HCEC 1CT (cell line): ENCODE measurements around the gene PLBD2.

ENCODE experiments used
- DNase-seq: peaks from one replicate; pipeline ENCODE4 v3.0.0-alpha.2; 2017

Gene PLBD2

DNA sequence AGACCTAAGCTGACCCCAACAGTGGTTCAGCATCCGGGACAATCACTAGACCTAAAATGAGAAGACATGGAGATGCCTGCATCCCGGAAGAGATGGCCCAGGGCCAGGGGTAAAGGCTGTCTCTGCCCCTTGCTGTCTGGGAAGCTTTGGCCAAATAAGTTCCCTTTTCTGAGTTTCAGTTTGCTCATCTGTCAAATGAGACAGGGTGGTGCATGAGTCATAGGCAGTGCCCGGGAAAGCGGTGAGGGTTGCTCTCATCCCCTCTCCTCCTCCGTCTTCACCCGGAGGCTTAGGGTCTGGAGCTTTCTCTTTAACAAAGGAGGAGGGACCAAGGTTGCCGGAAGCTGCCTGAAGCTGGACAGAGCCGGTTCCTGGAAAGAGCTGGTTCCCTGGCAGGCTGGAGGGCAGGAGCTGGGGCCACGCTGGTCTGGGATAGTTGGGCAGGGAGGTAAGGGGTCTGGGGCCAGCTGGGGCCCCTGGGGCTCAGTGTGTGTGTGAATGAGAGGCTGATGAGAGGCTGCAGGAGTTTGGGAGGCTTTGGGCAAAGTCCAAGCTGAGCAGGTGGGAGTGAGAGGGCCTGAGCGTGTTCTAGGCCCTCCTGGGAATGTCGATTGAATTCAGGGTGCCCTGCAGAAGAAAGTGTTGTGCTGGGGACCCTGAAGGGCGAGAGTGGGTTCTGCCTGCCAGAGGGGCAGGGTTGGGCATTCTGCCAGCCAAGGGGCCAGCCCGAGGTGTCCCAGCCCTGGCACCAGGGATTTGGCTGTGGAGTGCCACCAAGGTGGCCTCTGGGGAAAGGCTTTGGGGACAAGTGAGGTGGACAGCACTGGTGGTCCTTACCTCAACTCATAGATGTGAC lies 63.9 kb downstream of the PLBD2 start, which contains the start of gene SDSL:
Gene SDSL, plus strand, starts transcription at position 351 of the 856 bp plus-strand sequence. CDS start 5,603 bp downstream, outside the sequence.
- DNase-seq = peak; percentile 80

DNA sequence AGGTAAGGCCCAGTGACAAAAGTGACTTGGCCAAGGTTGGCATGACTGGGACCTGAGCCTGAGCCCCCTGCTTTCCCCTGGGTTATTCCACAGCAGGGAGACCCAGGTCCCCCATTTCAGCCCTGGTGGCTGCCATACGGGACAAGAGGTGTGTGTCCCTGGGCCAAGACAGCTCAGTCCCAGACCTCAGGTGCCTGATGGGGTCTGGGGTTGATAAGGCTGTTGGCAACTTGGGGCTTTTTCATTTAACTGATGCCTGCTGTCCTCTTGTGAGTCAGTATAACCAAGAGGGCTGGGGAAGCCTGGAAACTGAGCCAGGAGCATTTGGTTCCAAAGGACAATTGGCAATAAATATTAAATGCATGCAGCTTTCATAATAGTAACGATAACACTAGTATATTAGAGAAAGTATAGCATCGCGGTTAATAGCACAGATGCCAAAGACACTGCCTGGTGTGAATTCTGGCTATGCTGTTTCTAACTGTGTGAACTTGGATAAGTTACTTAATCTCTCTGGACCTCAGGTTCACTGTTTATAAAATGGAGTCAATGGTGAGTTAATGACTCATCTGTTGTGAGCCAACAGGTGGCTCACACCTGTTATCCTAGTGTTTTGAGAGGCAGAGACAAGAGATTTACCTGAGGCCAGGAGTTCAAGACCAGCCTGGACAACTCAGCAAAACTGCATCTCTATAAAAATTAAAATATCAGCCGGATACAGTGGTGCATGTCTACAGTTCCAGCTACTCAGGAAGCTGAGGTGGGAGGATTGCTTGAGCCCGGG lies 64.7 kb downstream of the PLBD2 start:
- DNase-seq = peak; percentile 30

DNA sequence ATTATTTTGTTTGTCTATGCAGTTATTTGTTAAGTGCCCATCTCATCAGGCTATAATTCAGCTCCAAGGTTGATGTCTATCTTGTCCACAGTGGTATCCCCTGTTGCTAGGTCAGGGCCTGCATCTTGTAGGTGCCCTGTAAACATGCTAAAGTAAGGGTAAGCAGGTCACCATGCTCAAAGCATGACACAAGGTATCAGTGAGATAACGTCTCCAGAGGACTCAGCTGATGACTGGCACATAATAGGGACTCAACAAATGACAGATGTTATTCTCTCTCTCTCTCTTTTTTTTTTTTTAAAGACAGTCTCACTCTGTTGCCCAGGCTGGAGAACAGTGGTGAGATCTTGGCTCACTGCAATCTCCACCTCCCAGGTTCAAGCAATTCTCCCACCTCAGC lies 66.1 kb downstream of the PLBD2 start:
- no peak for DNase-seq

DNA sequence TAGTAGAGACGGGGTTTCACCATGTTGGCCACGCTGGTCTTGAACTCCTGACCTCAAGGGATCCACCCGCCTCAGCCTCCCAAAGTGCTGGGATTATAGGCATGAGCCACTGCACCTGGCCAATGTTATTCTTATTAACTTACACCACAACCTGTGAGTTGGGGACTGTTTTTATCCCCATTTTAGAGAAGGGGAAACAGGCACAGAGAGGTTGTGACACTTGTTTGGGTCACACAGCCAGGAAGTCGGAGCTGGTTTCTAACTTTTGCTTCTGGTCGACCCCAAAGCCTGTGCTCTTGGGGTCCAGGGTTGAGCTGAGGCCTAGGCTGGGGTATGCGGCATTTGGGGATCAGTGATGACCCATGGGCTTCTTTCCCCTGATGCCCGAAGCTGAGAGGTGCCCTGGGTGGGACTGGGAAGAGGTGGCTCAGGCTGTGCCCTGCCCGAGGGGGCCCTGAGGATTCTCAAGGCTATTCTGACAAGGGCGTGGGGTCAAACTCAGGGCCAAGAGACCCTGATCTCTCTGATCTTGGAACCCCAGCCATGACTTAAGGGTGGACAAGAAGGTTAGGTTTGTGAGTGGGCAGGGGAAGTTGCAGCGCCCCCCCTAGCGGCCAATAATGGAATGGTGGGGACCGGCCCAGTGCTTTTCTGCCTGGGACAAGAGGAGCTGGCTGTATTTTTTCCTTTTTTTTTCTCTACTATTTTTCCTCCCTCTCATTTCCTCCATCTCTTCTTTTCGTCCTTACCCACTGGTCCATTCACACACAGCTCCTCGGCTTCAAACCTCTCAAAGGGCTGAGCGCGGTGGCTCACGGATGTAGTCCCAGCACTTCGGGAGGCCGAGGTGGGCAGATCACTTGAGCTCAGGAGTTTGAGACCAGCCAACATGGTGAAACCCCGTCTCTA lies 66.8 kb downstream of the PLBD2 start:
- peak; percentile 47 for DNase-seq

DNA sequence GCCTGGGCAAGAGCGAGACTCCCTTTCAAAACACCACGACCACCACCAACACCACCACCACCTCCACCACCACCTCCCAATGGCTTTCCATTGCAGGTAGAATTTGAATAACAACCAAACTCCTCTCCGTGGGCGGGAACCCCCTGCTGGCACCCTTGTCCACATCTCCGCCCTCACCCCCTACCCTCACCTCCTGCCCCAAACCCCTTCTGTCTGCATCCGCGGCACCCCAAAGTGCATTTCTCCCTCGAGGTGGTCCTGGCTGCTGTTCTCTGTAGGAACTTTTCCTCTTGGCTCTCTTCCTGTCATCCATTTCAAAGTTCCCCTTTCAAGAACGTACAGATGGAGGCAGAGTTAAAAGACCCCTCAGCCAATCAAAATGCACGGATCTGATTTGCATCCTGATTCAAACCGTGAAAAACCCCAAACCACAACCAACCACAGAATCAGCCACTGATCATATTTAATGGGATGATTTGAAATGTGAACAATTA lies 67.6 kb downstream of the PLBD2 start:
- DNase-seq = no peak

DNA sequence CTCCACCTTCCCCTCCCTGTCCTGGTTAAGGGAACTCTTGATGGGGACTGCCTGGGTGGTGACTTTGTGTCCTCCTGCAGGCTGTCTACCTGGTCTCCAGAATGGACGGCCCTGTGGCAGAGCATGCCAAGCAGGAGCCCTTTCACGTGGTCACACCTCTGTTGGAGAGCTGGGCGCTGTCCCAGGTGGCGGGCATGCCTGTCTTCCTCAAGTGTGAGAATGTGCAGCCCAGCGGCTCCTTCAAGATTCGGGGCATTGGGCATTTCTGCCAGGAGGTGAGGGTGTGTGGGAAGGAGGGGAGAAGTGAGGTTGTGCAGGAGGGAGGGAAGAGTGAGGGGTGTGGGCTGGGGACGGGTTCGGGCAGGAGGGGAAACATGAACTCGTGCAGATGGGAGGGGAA lies 69.5 kb downstream of the PLBD2 start:
- no peak for DNase-seq

DNA sequence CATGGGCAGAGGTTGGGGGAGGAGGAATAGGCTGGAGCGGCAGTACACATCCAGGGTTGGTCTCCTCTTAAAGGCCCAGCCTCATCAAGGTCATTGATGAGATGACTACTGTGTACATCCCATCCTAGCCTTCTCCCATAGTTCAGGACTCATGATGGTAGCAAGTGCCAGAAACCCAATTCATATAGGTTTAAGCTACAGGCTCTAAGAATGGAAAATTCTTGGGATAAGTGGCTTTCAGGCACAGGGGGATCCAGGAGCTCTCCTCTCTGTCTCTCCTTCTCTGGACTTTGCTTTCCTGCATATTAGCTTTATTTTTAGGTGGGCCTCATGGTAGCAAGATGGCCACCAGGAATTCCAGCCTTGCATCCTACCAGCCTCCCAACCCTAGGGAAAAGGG lies 70.1 kb downstream of the PLBD2 start:
- DNase-seq = no peak

DNA sequence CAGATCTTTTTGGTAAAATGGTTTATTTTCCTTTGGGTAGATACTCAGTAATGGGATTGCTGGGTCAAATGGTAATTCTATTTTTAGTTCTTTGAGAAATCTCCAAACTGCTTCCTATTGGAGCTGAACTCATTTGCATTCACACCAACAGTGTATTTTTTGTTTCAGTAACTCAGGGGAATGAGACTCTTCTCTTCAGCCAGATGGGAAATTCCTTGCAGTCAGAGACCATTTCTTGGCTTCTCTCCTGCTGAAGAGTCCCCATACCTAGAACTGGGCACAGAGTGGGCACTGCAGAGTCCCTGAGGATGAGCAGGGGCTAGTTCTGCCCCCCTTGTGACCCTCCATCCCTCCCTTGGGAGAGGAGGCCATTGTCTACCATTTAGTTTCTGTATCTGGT lies 74.6 kb downstream of the PLBD2 start:
- DNase-seq = no peak

DNA sequence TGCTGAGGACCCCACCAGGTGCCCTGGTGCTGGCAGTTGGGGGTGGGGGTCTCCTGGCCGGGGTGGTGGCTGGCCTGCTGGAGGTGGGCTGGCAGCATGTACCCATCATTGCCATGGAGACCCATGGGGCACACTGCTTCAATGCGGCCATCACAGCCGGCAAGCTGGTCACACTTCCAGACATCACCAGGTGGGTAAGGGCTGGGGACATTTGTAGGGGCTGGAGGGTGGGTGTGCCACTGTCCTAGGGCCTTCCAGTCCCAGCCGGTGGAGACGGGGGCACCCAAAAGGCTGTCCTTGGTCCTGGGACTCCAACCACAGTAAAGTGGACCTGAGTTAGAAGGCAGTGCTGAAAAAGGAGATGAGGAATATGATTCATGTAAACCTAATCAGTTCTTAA lies 77.0 kb downstream of the PLBD2 start:
- DNase-seq = no peak

DNA sequence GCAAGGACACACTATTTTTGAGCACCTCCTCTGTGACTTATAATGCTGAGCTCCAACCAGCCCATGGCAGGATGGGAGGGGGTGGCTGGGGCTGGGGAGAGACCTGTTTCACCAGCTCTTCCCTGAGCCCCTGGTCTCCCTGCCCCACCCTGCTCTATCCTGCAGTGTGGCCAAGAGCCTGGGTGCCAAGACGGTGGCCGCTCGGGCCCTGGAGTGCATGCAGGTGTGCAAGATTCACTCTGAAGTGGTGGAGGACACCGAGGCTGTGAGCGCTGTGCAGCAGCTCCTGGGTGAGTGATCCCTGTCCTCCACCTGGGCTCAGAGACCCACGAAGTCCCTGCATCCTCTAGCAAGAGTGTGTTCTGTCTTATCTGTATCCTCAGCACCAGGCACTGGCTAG lies 78.2 kb downstream of the PLBD2 start:
- DNase-seq = no peak

DNA sequence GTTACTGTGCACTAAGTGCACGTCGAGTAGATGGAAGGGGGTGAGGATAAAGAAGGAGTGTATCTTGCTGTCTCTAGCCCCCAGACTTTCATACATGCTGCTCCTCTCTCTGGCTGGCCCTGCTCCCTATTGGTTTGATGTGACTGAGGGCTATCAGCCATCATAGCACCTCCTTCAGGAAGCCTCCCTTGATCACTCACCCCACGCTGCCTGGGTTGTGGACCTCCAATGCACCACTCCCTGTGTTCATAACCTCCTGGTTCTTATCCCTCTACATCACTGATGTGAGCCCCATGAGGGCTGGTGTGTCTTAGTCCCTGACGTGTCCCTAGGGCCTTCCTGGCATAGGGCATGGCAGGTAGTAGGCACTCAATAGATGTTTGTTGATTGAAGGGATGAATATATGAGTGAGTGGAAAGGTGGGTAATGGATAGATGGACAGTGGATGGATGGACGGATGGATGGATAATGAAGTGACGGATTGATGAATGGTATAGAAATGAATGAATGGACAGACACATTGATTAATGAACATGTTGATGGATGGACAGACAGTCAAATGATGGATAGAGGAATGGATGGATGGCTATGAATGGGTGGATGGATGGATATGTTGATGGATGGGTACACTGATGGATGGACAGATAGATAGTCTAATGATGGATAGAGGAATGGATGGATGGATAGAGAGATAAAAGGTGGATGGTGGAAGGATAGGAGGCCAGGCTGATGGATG lies 78.8 kb downstream of the PLBD2 start:
- no peak for DNase-seq

DNA sequence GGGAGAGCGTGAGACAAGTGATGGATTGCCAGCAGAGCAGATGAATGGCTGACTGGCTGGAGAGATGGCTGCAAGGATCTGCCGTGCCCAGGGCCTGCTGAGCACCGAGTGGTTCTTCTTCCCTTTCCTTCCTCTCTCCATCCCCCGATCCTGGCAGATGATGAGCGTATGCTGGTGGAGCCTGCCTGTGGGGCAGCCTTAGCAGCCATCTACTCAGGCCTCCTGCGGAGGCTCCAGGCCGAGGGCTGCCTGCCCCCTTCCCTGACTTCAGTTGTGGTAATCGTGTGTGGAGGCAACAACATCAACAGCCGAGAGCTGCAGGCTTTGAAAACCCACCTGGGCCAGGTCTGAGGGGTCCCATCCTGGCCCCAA lies 79.3 kb downstream of the PLBD2 start:
- no peak for DNase-seq

DNA sequence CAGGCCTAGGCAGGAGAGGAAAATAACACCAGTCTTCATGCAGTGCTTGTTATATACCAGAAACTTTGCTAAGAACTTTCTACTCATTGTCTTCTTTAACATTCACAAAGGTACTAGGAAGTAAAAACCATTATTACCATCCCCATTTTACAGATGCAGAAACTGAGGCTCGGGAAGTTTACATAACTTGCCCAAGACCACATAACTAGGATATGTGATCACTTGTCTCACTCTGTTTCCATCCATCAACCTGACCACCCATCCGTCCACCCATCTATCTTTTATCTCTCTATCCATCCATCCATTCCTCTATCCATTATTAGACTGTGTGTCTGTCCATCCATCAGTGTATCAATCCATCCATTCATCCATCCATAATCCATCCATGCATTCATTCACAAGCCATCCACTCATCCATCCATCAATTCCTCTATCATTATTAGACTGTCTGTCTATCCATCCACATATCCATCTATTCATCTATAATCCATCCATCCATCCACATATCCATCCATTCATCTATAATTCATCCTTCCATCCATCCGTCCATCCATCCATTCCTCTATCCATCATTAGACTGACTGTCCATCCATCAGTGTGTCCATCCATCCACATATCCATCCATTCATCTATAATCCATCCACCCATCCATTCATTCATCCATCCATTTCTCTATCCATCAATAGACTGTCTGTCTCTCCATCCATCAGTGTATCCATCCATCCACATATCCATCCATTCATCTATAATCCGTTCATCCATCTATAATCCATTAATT lies 80.3 kb downstream of the PLBD2 start:
- no peak for DNase-seq

DNA sequence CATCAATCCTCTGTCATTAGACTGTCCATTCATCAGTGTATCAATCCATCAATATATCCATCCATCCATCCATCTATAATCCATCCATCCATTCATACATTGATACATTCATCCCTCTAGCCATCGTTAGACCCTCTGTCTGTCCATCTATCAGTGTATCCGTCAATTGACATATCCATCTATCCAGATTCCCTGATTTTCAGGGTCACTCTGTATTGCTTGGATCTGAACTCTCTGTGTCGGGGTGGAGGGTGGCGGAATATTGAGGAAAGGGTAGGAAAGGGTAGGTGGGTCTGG lies 80.9 kb downstream of the PLBD2 start:
- DNase-seq = no peak

DNA sequence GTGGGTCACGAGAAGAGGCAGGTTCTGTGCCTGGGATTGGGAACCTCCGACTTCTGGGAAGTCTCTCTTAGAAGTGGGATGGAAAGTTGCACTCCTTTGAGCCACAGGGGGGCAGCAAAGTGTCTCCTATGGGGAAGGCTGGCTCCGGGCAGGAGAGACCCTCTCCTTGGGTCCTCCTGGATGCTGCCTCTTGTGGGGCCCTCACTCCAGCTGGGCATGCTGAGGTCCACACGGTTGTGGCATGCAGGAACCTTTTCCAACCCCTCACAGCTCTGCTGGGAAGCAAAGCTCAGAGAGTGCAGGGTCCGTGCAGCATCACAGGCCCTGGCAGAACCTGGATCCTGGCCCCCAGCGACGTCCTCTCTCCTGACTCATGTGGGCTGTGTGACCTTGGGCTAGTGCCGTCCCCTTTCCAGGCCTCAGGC lies 81.2 kb downstream of the PLBD2 start:
- DNase-seq = peak; percentile 22

DNA sequence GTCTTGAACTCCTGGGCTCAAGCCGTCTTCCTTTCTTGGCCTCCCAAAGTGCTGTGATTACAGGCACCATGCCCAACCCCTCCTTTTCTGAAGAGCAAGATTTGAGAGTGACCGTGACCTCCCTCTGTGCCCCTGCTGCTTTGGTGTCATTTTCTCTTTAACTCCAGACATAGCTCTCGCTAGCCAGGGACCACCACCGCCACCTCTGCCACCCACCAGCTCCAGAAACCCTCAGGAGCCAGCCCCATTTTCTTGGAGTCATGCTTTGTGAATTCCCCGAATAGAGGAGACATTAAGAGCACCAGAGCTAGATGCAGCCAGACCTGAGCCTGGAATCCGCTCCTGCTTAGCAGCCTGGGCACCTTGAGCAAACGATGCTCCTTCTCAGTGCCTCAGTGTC lies 81.9 kb downstream of the PLBD2 start:
- no peak for DNase-seq
